Ammon's horn (tissue), 1 donor: Measurements from ENCODE around the gene TMEM150B.

Experiments
- DNase-seq: peaks from one replicate; pipeline ENCODE4 v3.0.0-alpha.2; 2016; ENCODE audit warnings: low spot score

TMEM150B gene

GRCh38 chr19:55278391-55279135 is 46.6 kb downstream of the TMEM150B start:
- DNase-seq: no peak

- no peak for DNase-seq
Observed at GRCh38 chr19:55277494-55277893, 47.6 kb downstream of the TMEM150B start.

- no peak for DNase-seq
Observed at GRCh38 chr19:55276720-55277430, 48.3 kb downstream of the TMEM150B start.

GRCh38 chr19:55275851-55276719 is 49.1 kb downstream of the TMEM150B start:
- DNase-seq: no peak

GRCh38 chr19:55273978-55274707 is 51.0 kb downstream of the TMEM150B start:
- no peak for DNase-seq

- no peak for DNase-seq
Observed at GRCh38 chr19:55272142-55272541, 53.0 kb downstream of the TMEM150B start.

- no peak for DNase-seq
Observed at GRCh38 chr19:55270172-55270942, 54.8 kb downstream of the TMEM150B start.

GRCh38 chr19:55269299-55269698 is 55.8 kb downstream of the TMEM150B start:
- DNase-seq: no peak

GRCh38 chr19:55266840-55267239 is 58.3 kb downstream of the TMEM150B start:
- no peak for DNase-seq

- no peak for DNase-seq
Observed at GRCh38 chr19:55266404-55266803, 58.7 kb downstream of the TMEM150B start.

- no peak for DNase-seq
Observed at GRCh38 chr19:55265723-55266386, 59.3 kb downstream of the TMEM150B start.

- DNase-seq: no peak
Observed at GRCh38 chr19:55265173-55265572, 60.0 kb downstream of the TMEM150B start.

GRCh38 chr19:55264531-55264930 is 60.6 kb downstream of the TMEM150B start:
- DNase-seq: no peak
